B cell (primary cell): Measurements from ENCODE around the gene IQCH.

Source experiments
- CTCF ChIP-seq: fragments of 200-600 bp; IDR thresholded peaks from one replicate; pipeline ENCODE4 v1.8.0; 2022; ENCODE audit warnings: antibody characterized with exemption, mild to moderate bottlenecking
- EZH2 ChIP-seq: IDR thresholded peaks from 2 replicates; pipeline ENCODE4 v1.6.1; 2012; ENCODE audit warnings: borderline replicate concordance, low read depth, mild to moderate bottlenecking, moderate library complexity, low read length; ENCODE audit not compliant: insufficient read depth, poor library complexity, severe bottlenecking

GRCh38 chr15:67505675-67506572 lies 251.3 kb downstream of the IQCH start:
- no peak for TF ChIP-seq EZH2
- TF ChIP-seq CTCF: no peak
